Gastroesophageal sphincter (tissue), 3 donors: Measurements from ENCODE around the gene APOD.

Experiments used
- CTCF ChIP-seq, 4 experiments: fragments of 200-600 bp in 2 of 4; fragments of 450-650 bp in 2 of 4; sonication (generic) in 1 of 4; IDR thresholded peaks; one replicate each; pipeline ENCODE4 v1.5.1; 2017 to 2019; ENCODE audit warnings: antibody characterized with exemption in 4 of 4, mild to moderate bottlenecking in 2 of 4, moderate library complexity in 2 of 4
- EP300 ChIP-seq: sonication (generic); formaldehyde crosslinking; IDR thresholded peaks from one replicate; pipeline ENCODE4 v1.6.1; 2017; ENCODE audit warnings: antibody characterized with exemption, mild to moderate bottlenecking
- POLR2AphosphoS5 ChIP-seq: sonication (generic); formaldehyde crosslinking; IDR thresholded peaks from one replicate; pipeline ENCODE4 v1.6.1; 2017; ENCODE audit warnings: antibody characterized with exemption

GRCh38 chr3:195548501-195548900 lies 35.2 kb downstream of the APOD start:
- no peak for TF ChIP-seq CTCF (IDR thresholded peaks at IDR 0.05)
- TF ChIP-seq POLR2AphosphoS5: no peak
- TF ChIP-seq EP300: no peak
